Neural cell (in vitro differentiated cells): Measurements from ENCODE around the gene TSGA10. TPM values are rescaled to one million over a fixed set of nuclear protein-coding genes. Genes with fewer than 3 reads are reported as not detected.

Experiments used
- H2AFZ ChIP-seq: fragments of 200-600, 300-800 bp; sonication (generic), shearing (Covaris generic); 2 replicates; pipeline ENCODE4 v1.6.0; 2014; ENCODE audit warnings: low read depth, mild to moderate bottlenecking, antibody characterized with exemption, low read length, moderate library complexity
- H3F3A ChIP-seq: fragments of 200-600 bp; shearing (Covaris generic); 2 replicates; pipeline ENCODE4 v1.6.1; 2016; ENCODE audit warnings: mild to moderate bottlenecking, moderate library complexity, mixed read lengths, antibody characterized with exemption, low read length; ENCODE audit not compliant: insufficient read depth, poor library complexity, severe bottlenecking
- H3K27ac ChIP-seq: fragments of 200-600, 300-800 bp; sonication (generic), shearing (Covaris generic); 2 replicates; pipeline ENCODE4 v1.5.1; 2014; ENCODE audit warnings: mild to moderate bottlenecking, low read length, moderate library complexity
- H3K27me3 ChIP-seq: fragments of 300-800, 200-600 bp; sonication (generic), shearing (Covaris generic); 2 replicates; pipeline ENCODE4 v1.6.0; 2014; ENCODE audit warnings: mild to moderate bottlenecking, low read depth, low read length, moderate library complexity; ENCODE audit not compliant: insufficient read depth
- H3K36me3 ChIP-seq: fragments of 300-800, 200-600 bp; sonication (generic), shearing (Covaris generic); 2 replicates; pipeline ENCODE4 v1.5.1; 2014; ENCODE audit warnings: mild to moderate bottlenecking, antibody characterized with exemption, low read length, moderate library complexity; ENCODE audit not compliant: insufficient read depth
- H3K4me2 ChIP-seq: fragments of 300-800, 200-600 bp; sonication (generic), shearing (Covaris generic); 2 replicates; pipeline ENCODE4 v1.6.0; 2014; ENCODE audit warnings: mild to moderate bottlenecking, low read length
- H3K4me3 ChIP-seq: fragments of 300-800, 200-600 bp; sonication (generic), shearing (Covaris generic); 2 replicates; pipeline ENCODE4 v1.5.1; 2014; ENCODE audit warnings: mild to moderate bottlenecking, low read length, moderate library complexity
- H3K79me2 ChIP-seq: fragments of 200-600 bp; shearing (Covaris generic); replicated peaks from 2 replicates; pipeline ENCODE4 v1.6.0; 2014; ENCODE audit warnings: mild to moderate bottlenecking, low read length, moderate library complexity; ENCODE audit not compliant: insufficient read depth
- H3K9ac ChIP-seq: fragments of 300-800, 200-600 bp; sonication (generic), shearing (Covaris generic); 2 replicates; pipeline ENCODE4 v1.6.1; 2016; ENCODE audit warnings: mild to moderate bottlenecking, low read length, mixed read lengths
- H3K9me2 ChIP-seq: fragments of 200-600 bp; shearing (Covaris generic); 2 replicates; pipeline ENCODE4 v1.6.1; 2016; ENCODE audit warnings: mild to moderate bottlenecking, low read length, mixed read lengths; ENCODE audit not compliant: insufficient read depth
- H3K9me3 ChIP-seq: fragments of 200-600, 300-800 bp; sonication (generic), shearing (Covaris generic); 2 replicates; pipeline ENCODE4 v1.6.1; 2016; ENCODE audit warnings: mild to moderate bottlenecking, mixed run types, low read length, moderate library complexity, mixed read lengths
- H4K20me1 ChIP-seq: fragments of 200-600 bp; shearing (Covaris generic); 2 replicates; pipeline ENCODE4 v1.6.1; 2016; ENCODE audit warnings: mild to moderate bottlenecking, mixed run types; ENCODE audit not compliant: insufficient read depth
- EP300 ChIP-seq: fragments of 450-650 bp; conservative IDR thresholded peaks from 2 replicates; pipeline ENCODE4 v1.6.1; 2014; ENCODE audit warnings: antibody characterized with exemption, mild to moderate bottlenecking, moderate library complexity; ENCODE audit not compliant: poor library complexity, severe bottlenecking
- EZH2 ChIP-seq: fragments of 200-600, 300-800 bp; shearing (Covaris generic), sonication (generic); IDR thresholded peaks from 2 replicates; pipeline ENCODE4 v1.6.1; 2014; ENCODE audit warnings: antibody characterized with exemption, low read length, borderline replicate concordance, mild to moderate bottlenecking; ENCODE audit not compliant: insufficient read depth, poor library complexity, severe bottlenecking
- MXI1 ChIP-seq: fragments of 450-650 bp; conservative IDR thresholded peaks from 2 replicates; pipeline ENCODE4 v1.6.1; 2014; ENCODE audit warnings: antibody characterized with exemption, mild to moderate bottlenecking; ENCODE audit not compliant: poor library complexity, severe bottlenecking
- POLR2AphosphoS5 ChIP-seq: IDR thresholded peaks from 2 replicates; pipeline ENCODE4 v1.6.1; 2012
- RAD21 ChIP-seq: fragments of 450-650 bp; conservative IDR thresholded peaks from 2 replicates; pipeline ENCODE4 v1.6.1; 2014; ENCODE audit warnings: antibody characterized with exemption, mild to moderate bottlenecking, moderate library complexity
- SMC3 ChIP-seq: fragments of 450-650 bp; conservative IDR thresholded peaks from 2 replicates; pipeline ENCODE4 v1.6.1; 2014; ENCODE audit warnings: antibody characterized with exemption, mild to moderate bottlenecking, moderate library complexity; ENCODE audit not compliant: poor library complexity
- TAF1 ChIP-seq: IDR thresholded peaks from 2 replicates; pipeline ENCODE4 v1.6.1; 2012; ENCODE audit warnings: low read depth
- polyA plus RNA-seq: library from polyadenylated mRNA; depleted of rRNA; stranded (reverse); fragments of >200 nt; gene quantifications from 2 replicates; pipeline ENCODE4 v1.2.3, GENCODE V29; 2014
- TF ChIP-seq, protein P1 (sequence below): fragments of 450-650 bp; IDR thresholded peaks from 2 replicates; pipeline ENCODE4 v1.5.1; 2014; ENCODE audit warnings: antibody characterized with exemption, mild to moderate bottlenecking, moderate library complexity; ENCODE audit not compliant: poor library complexity, severe bottlenecking
- TF ChIP-seq, protein P2 (sequence below): IDR thresholded peaks from 2 replicates; pipeline ENCODE4 v1.6.1; 2012; ENCODE audit warnings: borderline replicate concordance

Gene TSGA10
- polyA plus RNA-seq, 1 donor from 2014 or later = 8.0 TPM

DNA sequence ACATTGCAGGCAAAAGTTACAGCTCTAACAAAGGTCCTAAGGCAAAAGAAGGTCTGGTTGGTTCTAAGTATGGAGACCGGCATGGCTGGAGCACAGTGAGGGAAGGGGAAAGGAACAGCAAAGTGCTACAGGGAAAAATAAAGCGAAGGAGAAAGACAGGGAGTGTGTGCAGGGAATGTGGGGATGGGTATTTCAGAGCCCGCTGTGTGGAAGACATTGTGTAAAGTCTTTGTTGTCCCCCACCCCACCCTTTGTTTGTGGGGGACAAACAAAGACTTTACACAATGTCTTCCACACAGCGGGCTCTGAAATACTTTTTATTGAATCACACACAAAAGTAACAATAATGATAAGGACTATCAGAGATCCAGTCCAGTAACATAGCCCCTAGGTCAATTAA lies 42.1 kb downstream of the TSGA10 start:
- Histone ChIP-seq H2AFZ (no peak overlapping the region), H3K9ac (no peak overlapping the region), H3K27ac (no peak overlapping the region), H3K4me2 (no peak overlapping the region), H3K9me2 (no peaks in the 10 kb centered on the region), H3K27me3 (no peaks in the 10 kb centered on the region), H4K20me1 (no peaks in the 10 kb centered on the region), H3K4me3 (no peak overlapping the region), H3K9me3 (no peaks in the 10 kb centered on the region), H3K36me3 (no peaks in the 10 kb centered on the region), H3F3A (no peaks in the 10 kb centered on the region), H3K79me2 (no peaks in the 10 kb centered on the region)
- TF ChIP-seq EZH2 (no peak), POLR2AphosphoS5 (no peak), SMC3 (no peak), RAD21 (no peak), EP300 (no peak), MXI1 (no peak), TAF1 (no peak)
- TF ChIP-seq, protein P1, sequence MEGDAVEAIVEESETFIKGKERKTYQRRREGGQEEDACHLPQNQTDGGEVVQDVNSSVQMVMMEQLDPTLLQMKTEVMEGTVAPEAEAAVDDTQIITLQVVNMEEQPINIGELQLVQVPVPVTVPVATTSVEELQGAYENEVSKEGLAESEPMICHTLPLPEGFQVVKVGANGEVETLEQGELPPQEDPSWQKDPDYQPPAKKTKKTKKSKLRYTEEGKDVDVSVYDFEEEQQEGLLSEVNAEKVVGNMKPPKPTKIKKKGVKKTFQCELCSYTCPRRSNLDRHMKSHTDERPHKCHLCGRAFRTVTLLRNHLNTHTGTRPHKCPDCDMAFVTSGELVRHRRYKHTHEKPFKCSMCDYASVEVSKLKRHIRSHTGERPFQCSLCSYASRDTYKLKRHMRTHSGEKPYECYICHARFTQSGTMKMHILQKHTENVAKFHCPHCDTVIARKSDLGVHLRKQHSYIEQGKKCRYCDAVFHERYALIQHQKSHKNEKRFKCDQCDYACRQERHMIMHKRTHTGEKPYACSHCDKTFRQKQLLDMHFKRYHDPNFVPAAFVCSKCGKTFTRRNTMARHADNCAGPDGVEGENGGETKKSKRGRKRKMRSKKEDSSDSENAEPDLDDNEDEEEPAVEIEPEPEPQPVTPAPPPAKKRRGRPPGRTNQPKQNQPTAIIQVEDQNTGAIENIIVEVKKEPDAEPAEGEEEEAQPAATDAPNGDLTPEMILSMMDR = no peak
- TF ChIP-seq, protein P2, sequence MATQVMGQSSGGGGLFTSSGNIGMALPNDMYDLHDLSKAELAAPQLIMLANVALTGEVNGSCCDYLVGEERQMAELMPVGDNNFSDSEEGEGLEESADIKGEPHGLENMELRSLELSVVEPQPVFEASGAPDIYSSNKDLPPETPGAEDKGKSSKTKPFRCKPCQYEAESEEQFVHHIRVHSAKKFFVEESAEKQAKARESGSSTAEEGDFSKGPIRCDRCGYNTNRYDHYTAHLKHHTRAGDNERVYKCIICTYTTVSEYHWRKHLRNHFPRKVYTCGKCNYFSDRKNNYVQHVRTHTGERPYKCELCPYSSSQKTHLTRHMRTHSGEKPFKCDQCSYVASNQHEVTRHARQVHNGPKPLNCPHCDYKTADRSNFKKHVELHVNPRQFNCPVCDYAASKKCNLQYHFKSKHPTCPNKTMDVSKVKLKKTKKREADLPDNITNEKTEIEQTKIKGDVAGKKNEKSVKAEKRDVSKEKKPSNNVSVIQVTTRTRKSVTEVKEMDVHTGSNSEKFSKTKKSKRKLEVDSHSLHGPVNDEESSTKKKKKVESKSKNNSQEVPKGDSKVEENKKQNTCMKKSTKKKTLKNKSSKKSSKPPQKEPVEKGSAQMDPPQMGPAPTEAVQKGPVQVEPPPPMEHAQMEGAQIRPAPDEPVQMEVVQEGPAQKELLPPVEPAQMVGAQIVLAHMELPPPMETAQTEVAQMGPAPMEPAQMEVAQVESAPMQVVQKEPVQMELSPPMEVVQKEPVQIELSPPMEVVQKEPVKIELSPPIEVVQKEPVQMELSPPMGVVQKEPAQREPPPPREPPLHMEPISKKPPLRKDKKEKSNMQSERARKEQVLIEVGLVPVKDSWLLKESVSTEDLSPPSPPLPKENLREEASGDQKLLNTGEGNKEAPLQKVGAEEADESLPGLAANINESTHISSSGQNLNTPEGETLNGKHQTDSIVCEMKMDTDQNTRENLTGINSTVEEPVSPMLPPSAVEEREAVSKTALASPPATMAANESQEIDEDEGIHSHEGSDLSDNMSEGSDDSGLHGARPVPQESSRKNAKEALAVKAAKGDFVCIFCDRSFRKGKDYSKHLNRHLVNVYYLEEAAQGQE = no peak

DNA sequence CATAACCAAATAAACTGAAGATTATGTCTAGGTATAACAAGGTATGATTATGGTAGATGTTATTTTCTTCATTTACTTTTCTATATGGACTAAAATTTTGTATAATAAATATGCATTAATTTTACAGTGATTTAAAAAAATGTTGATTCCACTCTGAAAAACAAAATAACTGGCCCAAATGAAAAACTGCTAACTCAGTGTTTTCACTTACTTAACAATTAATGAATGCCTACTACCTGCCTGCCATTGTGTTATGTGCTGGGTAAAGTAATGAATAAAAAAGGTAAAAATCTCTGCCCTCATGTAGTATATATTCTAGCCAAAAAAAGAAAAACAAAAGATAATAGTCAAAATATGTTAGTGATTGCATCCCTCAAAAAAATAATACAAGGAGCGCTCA lies 42.8 kb downstream of the TSGA10 start:
- no peaks in the 10 kb centered on the region for H3K36me3 ChIP-seq
- H3K9me2 ChIP-seq = no peaks in the 10 kb centered on the region
- H3K4me2 ChIP-seq = no peak overlapping the region
- H2AFZ ChIP-seq = no peak overlapping the region
- no peak overlapping the region for H3K9ac ChIP-seq
- no peak overlapping the region for H3K4me3 ChIP-seq
- no peaks in the 10 kb centered on the region for H3K27me3 ChIP-seq
- no peaks in the 10 kb centered on the region for H4K20me1 ChIP-seq
- H3K27ac ChIP-seq = no peak overlapping the region
- no peaks in the 10 kb centered on the region for H3K9me3 ChIP-seq
- no peaks in the 10 kb centered on the region for H3F3A ChIP-seq
- TF ChIP-seq TAF1 (no peak), SMC3 (no peak), RAD21 (no peak), POLR2AphosphoS5 (no peak), EP300 (no peak), EZH2 (no peak), MXI1 (no peak)
- TF ChIP-seq, protein P2 = no peak
- TF ChIP-seq, protein P1 = no peak
- H3K79me2 ChIP-seq = no peaks in the 10 kb centered on the region
